Measurements from ENCODE around the gene CACTIN. TPM values are rescaled to one million over a fixed set of nuclear protein-coding genes. Genes with fewer than 3 reads are reported as not detected.
A peak's percentile ranks its signal among the peaks of the same experiment; 100 is the strongest.
"Not testable (repeated sequence)": the region's sequence is repeated elsewhere in the genome, so short reads cannot be mapped to it uniquely, and the experiment has no call there.

CACTIN gene
- total RNA-seq, 6 experiments from 2014 or later, result 8.4 to 14.9 (median 10.3) TPM

- TF ChIP-seq POLR2A (IDR thresholded peaks at IDR 0.05), result no peak
- TF ChIP-seq CTCF (IDR thresholded peaks at IDR 0.05), result no peak
- Histone ChIP-seq H3K4me1 (peaks cover 0 to 6% (median 0%) of the 10 kb centered on the region in 4 donors), H3K4me3 (no peak overlapping the region), H3K27ac (no peak overlapping the region), H3K36me3 (no peaks in the 10 kb centered on the region), H3K27me3 (no peaks in the 10 kb centered on the region), H3K9me3 (no peaks in the 10 kb centered on the region)
- intact Hi-C loops (cut with DNase I), result no loop called here
- DNase-seq, result no peak
- ATAC-seq, result no peak
- WGBS (ENCODE audit: insufficient coverage, low coverage, low lambda C conversion rate, missing lambda C conversion rate), result 60% methylated on average over 3 of the region's 7 CpGs
Observed at GRCh38 chr19:3570606-3571011, 56.0 kb downstream of the CACTIN start.

GRCh38 chr19:3570042-3570441 lies 56.5 kb downstream of the CACTIN start:
- H3K9me3 ChIP-seq; H3K4me1 ChIP-seq; H3K27me3 ChIP-seq; H3K36me3 ChIP-seq; ATAC-seq; H3K4me3 ChIP-seq; DNase-seq; H3K27ac ChIP-seq; intact Hi-C loops (cut with DNase I): not testable (repeated sequence)
- 77% methylated on average over 3 of the region's 11 CpGs for WGBS (ENCODE audit: insufficient coverage, low coverage, low lambda C conversion rate, missing lambda C conversion rate)

GRCh38 chr19:3565139-3565538 lies 61.5 kb downstream of the CACTIN start:
- H3K27me3 ChIP-seq, result no peaks in the 10 kb centered on the region
- no peaks in the 10 kb centered on the region for H3K4me1 ChIP-seq
- intact Hi-C loops (cut with DNase I), result no loop called here
- ATAC-seq (no peak), DNase-seq (no peak)
- H3K4me3 ChIP-seq, result no peak overlapping the region
- H3K9me3 ChIP-seq, result no peaks in the 10 kb centered on the region
- TF ChIP-seq CTCF (IDR thresholded peaks at IDR 0.05), result no peak
- no peak for TF ChIP-seq POLR2A (IDR thresholded peaks at IDR 0.05)
- H3K27ac ChIP-seq, result no peak overlapping the region
- H3K36me3 ChIP-seq, result no peaks in the 10 kb centered on the region
- 90% methylated on average over 17 of the region's 19 CpGs for WGBS (ENCODE audit: insufficient coverage, low coverage, low lambda C conversion rate, missing lambda C conversion rate)

- peak in 3 of 4 donors; percentile 9 to 17 (median 15) for ATAC-seq
- TF ChIP-seq CTCF (IDR thresholded peaks at IDR 0.05) (no peak), POLR2A (IDR thresholded peaks at IDR 0.05) (no peak)
- no peaks in the 10 kb centered on the region for H3K36me3 ChIP-seq
Observed at GRCh38 chr19:3563709-3564524, 62.7 kb downstream of the CACTIN start.

More at GRCh38 chr19:3563709-3564524, 62.7 kb downstream of the CACTIN start:
- Histone ChIP-seq H3K4me3 (no peak overlapping the region), H3K9me3 (no peaks in the 10 kb centered on the region), H3K4me1 (no peaks in the 10 kb centered on the region), H3K27ac (no peak overlapping the region), H3K27me3 (no peaks in the 10 kb centered on the region)
- WGBS (ENCODE audit: insufficient coverage, low coverage, low lambda C conversion rate, missing lambda C conversion rate), result 82% methylated on average over 9 of the region's 17 CpGs
- intact Hi-C loops (cut with DNase I), result no loop called here
- DNase-seq, result no peak

Small RNAs within 50 kb of the gene (small RNA-seq; reads per million reads assigned to genes)
- gene AC005786.1, result 0 reads per million in 2 experiments

Other genes starting within 250 kb of the CACTIN start
- 10 to 100 TPM in 1 of 6 experiments, 1 to 10 TPM in 4, not detected in 1; 2.1 to 38.1 (median 6.6) TPM for gene SMIM24, start 146.3 kb downstream of the CACTIN start, total RNA-seq
- not detected for gene SMIM44, start 143.3 kb downstream of the CACTIN start, total RNA-seq
- 10 to 100 TPM in 1 of 6 experiments, 1 to 10 TPM in 5; 3.7 to 16.7 (median 4.9) TPM for gene DOHH, start 126.1 kb downstream of the CACTIN start, total RNA-seq
- 10 to 100 TPM; 18.7 to 34.1 (median 23.8) TPM for gene FZR1, start 120.5 kb downstream of the CACTIN start, total RNA-seq
- gene TEKTIP1, start 87.6 kb downstream of the CACTIN start, total RNA-seq, result 1 to 10 TPM in 3 of 6 experiments, not detected in 3; 1.1 to 1.6 (median 1.3) TPM
- 100 to 1,000 TPM in 1 of 6 experiments, 10 to 100 TPM in 5; 23.8 to 114 (median 31.5) TPM for gene MFSD12, start 69.2 kb downstream of the CACTIN start, total RNA-seq
- 10 to 100 TPM; 30.7 to 58.6 (median 33.3) TPM for gene HMG20B, start 53.8 kb downstream of the CACTIN start, total RNA-seq
- 1 to 10 TPM in 2 of 6 experiments, under 1 TPM in 4; 0.51 to 1.6 (median 0.80) TPM for gene GIPC3, start 41.3 kb downstream of the CACTIN start, total RNA-seq
- gene TBXA2R, start 19.9 kb downstream of the CACTIN start, total RNA-seq, result 10 to 100 TPM in 1 of 6 experiments, 1 to 10 TPM in 5; 2.8 to 10.4 (median 4.7) TPM
- 1 to 10 TPM; 5.3 to 9.8 (median 7.6) TPM for gene PIP5K1C, start 73.7 kb upstream of the CACTIN start, total RNA-seq
- gene TJP3, start 81.6 kb upstream of the CACTIN start, total RNA-seq, result 10 to 100 TPM in 5 of 6 experiments, 1 to 10 TPM in 1; 7.9 to 27.0 (median 16.5) TPM
- gene APBA3, start 134.9 kb upstream of the CACTIN start, total RNA-seq, result 10 to 100 TPM; 10.1 to 24.1 (median 12.6) TPM
- 10 to 100 TPM; 52.5 to 81.2 (median 61.9) TPM for gene MRPL54, start 135.9 kb upstream of the CACTIN start, total RNA-seq
- not detected for gene RAX2, start 145.4 kb upstream of the CACTIN start, total RNA-seq
- gene MATK, start 159.6 kb upstream of the CACTIN start, total RNA-seq, result 1 to 10 TPM in 3 of 6 experiments, under 1 TPM in 3; 0.49 to 2.5 (median 0.90) TPM
- gene ZFR2, start 242.2 kb upstream of the CACTIN start, total RNA-seq, result not detected

Data from right lobe of liver (tissue), 6 donors.